HepG2 (cell line): ENCODE data around the gene CCDC117. TPM values are rescaled to one million over a fixed set of nuclear protein-coding genes. Genes with fewer than 3 reads are reported as not detected.
A peak's percentile ranks its signal among the peaks of the same experiment; 100 is the strongest.

ENCODE experiments used
- ATRX ChIP-seq: sonication (generic); formaldehyde crosslinking; IDR thresholded peaks from 2 replicates; pipeline ENCODE4 v1.4.0; 2020; ENCODE audit warnings: missing genetic modification reagents, borderline replicate concordance
- EED ChIP-seq: sonication (generic); formaldehyde crosslinking; IDR thresholded peaks from 2 replicates; pipeline ENCODE4 v1.5.0; 2020; ENCODE audit warnings: mild to moderate bottlenecking, missing genetic modification reagents
- FLYWCH1 ChIP-seq: sonication (generic); formaldehyde crosslinking; IDR thresholded peaks from 2 replicates; pipeline ENCODE4 v1.8.1; 2023; ENCODE audit warnings: mild to moderate bottlenecking, missing genetic modification reagents
- KDM5A ChIP-seq: fragments of 200-600 bp; sonication (generic); IDR thresholded peaks from 2 replicates; pipeline ENCODE4 v1.7.0; 2018; ENCODE audit warnings: antibody characterized with exemption, mild to moderate bottlenecking, low read length, borderline replicate concordance
- MBNL3 ChIP-seq: fragments of 250-450 bp; sonication (Bioruptor Pico); conservative IDR thresholded peaks from 2 replicates; pipeline ENCODE4 v1.8.0; 2022; ENCODE audit warnings: mild to moderate bottlenecking, inconsistent platforms
- NPAS2 ChIP-seq: sonication (generic); formaldehyde crosslinking; IDR thresholded peaks from 2 replicates; pipeline ENCODE4 v1.8.0; 2022; ENCODE audit warnings: mild to moderate bottlenecking, missing genetic modification reagents, borderline replicate concordance
- RFXANK ChIP-seq: IDR thresholded peaks from 2 replicates; pipeline ENCODE4 v1.6.1; 2016
- RORA ChIP-seq: sonication (generic); formaldehyde crosslinking; IDR thresholded peaks from 2 replicates; pipeline ENCODE4 v1.5.0; 2020; ENCODE audit warnings: mild to moderate bottlenecking, missing genetic modification reagents, moderate library complexity
- SCMH1 ChIP-seq: sonication (generic); formaldehyde crosslinking; IDR thresholded peaks from 2 replicates; pipeline ENCODE4 v1.9.0; 2021; ENCODE audit warnings: missing genetic modification reagents, mild to moderate bottlenecking, borderline replicate concordance
- ZFY ChIP-seq: sonication (generic); formaldehyde crosslinking; IDR thresholded peaks from 2 replicates; pipeline ENCODE4 v1.4.0; 2020; ENCODE audit warnings: missing genetic modification reagents
- ZNF180 ChIP-seq: sonication (generic); formaldehyde crosslinking; IDR thresholded peaks from 2 replicates; pipeline ENCODE4 v1.4.0; 2020; ENCODE audit warnings: low read depth, missing genetic modification reagents, borderline replicate concordance
- ZNF24 ChIP-seq: fragments of 450-650 bp; IDR thresholded peaks from 2 replicates; pipeline ENCODE4 v1.6.1; 2017; ENCODE audit warnings: antibody characterized with exemption, mild to moderate bottlenecking
- ZSCAN30 ChIP-seq: sonication (generic); formaldehyde crosslinking; IDR thresholded peaks from 2 replicates; pipeline ENCODE4 v1.5.0; 2020; ENCODE audit warnings: mild to moderate bottlenecking, missing genetic modification reagents
- polyA plus RNA-seq, 8 experiments: library from polyadenylated mRNA; depleted of rRNA in 3 of 8; stranded (reverse) in 7 of 8; unstranded in 1 of 8; fragments of >200 nt; fragmentation: Illumina TruSeq in 4 of 8; extraction: Trizol in 4 of 8; gene quantifications; 2 replicates each; pipeline versions ENCODE4 v1.2.1 to v1.2.3, GENCODE V29; 2011 to 2016; ENCODE audit warnings: low read depth in 4 of 8, missing spikeins in 1 of 8, mixed read lengths in 1 of 8; ENCODE audit not compliant: insufficient read depth in 1 of 8
- total RNA-seq, 5 experiments: library from RNA; depleted of rRNA; stranded (reverse); fragments of >200 nt; fragmentation: Illumina TruSeq; extraction: Trizol; gene quantifications; 2 replicates each; pipeline ENCODE4 v1.2.3, GENCODE V29; 2016; ENCODE audit warnings: low read depth in 1 of 5
- TF ChIP-seq, protein P1 (sequence below): sonication (generic); formaldehyde crosslinking; IDR thresholded peaks from 2 replicates; pipeline ENCODE4 v1.4.0; 2020; ENCODE audit warnings: missing genetic modification reagents, borderline replicate concordance
- TF ChIP-seq, protein P2 (sequence below): sonication (generic); formaldehyde crosslinking; IDR thresholded peaks from one replicate; pipeline ENCODE4 v1.5.1; 2020; ENCODE audit warnings: mild to moderate bottlenecking, missing genetic modification reagents; ENCODE audit errors: not compliant biosample characterization
- TF ChIP-seq, protein P3 (sequence below): sonication (generic); formaldehyde crosslinking; IDR thresholded peaks from 2 replicates; pipeline ENCODE4 v1.4.0; 2020; ENCODE audit warnings: missing genetic modification reagents

CCDC117 gene
- total and polyA plus RNA-seq, 2 of the 13 experiments (the other 11 are each of a cell fraction or from before 2014, with no cell fraction given), result 12.6 to 34.2 TPM

DNA sequence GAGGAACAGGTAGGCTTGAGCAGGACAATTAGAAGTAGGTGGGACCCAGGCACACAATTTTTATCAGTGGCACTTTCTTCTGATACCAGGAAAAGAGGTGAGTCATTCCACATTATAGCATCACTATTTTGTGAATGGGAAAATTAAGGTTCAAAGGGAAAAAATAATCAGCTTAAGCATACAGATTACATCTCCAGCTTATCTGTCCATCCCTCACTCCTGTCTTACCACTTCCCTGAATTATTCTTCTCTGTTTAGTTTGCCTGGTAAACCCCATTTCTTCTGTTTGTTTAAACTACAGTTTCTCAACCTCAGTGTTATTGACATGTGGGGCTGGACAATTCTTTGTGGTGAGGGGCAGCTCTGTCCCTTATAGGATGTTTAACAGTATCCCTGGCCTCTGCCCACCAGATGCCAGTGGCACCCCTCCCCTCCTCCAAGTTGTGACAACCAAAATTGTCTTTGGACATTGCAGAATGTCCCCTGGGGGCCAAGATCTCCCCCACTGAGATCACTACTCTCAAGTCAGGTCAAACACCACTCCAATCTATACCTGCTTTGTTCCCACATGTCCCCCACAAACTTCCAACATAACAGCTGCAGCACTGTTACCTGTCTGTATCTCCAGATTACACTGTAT lies 36.3 kb downstream of the CCDC117 start (continued):
- TF ChIP-seq, protein P1, sequence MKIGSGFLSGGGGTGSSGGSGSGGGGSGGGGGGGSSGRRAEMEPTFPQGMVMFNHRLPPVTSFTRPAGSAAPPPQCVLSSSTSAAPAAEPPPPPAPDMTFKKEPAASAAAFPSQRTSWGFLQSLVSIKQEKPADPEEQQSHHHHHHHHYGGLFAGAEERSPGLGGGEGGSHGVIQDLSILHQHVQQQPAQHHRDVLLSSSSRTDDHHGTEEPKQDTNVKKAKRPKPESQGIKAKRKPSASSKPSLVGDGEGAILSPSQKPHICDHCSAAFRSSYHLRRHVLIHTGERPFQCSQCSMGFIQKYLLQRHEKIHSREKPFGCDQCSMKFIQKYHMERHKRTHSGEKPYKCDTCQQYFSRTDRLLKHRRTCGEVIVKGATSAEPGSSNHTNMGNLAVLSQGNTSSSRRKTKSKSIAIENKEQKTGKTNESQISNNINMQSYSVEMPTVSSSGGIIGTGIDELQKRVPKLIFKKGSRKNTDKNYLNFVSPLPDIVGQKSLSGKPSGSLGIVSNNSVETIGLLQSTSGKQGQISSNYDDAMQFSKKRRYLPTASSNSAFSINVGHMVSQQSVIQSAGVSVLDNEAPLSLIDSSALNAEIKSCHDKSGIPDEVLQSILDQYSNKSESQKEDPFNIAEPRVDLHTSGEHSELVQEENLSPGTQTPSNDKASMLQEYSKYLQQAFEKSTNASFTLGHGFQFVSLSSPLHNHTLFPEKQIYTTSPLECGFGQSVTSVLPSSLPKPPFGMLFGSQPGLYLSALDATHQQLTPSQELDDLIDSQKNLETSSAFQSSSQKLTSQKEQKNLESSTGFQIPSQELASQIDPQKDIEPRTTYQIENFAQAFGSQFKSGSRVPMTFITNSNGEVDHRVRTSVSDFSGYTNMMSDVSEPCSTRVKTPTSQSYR (CRISPR knock-in tag), result peak; percentile 49; the same call in 1 of the 2 replicates
- TF ChIP-seq MBNL3 (no peak), ZFY (CRISPR knock-in tag) (no peak), ATRX (CRISPR knock-in tag) (no peak), FLYWCH1 (CRISPR knock-in tag) (no peak), RFXANK (CRISPR knock-in tag) (no peak), RORA (CRISPR knock-in tag) (no peak), EED (CRISPR knock-in tag) (no peak), ZNF180 (no peak), ZSCAN30 (no peak), KDM5A (no peak), SCMH1 (no peak), ZNF24 (no peak), NPAS2 (CRISPR knock-in tag) (no peak)
- TF ChIP-seq, protein P2, sequence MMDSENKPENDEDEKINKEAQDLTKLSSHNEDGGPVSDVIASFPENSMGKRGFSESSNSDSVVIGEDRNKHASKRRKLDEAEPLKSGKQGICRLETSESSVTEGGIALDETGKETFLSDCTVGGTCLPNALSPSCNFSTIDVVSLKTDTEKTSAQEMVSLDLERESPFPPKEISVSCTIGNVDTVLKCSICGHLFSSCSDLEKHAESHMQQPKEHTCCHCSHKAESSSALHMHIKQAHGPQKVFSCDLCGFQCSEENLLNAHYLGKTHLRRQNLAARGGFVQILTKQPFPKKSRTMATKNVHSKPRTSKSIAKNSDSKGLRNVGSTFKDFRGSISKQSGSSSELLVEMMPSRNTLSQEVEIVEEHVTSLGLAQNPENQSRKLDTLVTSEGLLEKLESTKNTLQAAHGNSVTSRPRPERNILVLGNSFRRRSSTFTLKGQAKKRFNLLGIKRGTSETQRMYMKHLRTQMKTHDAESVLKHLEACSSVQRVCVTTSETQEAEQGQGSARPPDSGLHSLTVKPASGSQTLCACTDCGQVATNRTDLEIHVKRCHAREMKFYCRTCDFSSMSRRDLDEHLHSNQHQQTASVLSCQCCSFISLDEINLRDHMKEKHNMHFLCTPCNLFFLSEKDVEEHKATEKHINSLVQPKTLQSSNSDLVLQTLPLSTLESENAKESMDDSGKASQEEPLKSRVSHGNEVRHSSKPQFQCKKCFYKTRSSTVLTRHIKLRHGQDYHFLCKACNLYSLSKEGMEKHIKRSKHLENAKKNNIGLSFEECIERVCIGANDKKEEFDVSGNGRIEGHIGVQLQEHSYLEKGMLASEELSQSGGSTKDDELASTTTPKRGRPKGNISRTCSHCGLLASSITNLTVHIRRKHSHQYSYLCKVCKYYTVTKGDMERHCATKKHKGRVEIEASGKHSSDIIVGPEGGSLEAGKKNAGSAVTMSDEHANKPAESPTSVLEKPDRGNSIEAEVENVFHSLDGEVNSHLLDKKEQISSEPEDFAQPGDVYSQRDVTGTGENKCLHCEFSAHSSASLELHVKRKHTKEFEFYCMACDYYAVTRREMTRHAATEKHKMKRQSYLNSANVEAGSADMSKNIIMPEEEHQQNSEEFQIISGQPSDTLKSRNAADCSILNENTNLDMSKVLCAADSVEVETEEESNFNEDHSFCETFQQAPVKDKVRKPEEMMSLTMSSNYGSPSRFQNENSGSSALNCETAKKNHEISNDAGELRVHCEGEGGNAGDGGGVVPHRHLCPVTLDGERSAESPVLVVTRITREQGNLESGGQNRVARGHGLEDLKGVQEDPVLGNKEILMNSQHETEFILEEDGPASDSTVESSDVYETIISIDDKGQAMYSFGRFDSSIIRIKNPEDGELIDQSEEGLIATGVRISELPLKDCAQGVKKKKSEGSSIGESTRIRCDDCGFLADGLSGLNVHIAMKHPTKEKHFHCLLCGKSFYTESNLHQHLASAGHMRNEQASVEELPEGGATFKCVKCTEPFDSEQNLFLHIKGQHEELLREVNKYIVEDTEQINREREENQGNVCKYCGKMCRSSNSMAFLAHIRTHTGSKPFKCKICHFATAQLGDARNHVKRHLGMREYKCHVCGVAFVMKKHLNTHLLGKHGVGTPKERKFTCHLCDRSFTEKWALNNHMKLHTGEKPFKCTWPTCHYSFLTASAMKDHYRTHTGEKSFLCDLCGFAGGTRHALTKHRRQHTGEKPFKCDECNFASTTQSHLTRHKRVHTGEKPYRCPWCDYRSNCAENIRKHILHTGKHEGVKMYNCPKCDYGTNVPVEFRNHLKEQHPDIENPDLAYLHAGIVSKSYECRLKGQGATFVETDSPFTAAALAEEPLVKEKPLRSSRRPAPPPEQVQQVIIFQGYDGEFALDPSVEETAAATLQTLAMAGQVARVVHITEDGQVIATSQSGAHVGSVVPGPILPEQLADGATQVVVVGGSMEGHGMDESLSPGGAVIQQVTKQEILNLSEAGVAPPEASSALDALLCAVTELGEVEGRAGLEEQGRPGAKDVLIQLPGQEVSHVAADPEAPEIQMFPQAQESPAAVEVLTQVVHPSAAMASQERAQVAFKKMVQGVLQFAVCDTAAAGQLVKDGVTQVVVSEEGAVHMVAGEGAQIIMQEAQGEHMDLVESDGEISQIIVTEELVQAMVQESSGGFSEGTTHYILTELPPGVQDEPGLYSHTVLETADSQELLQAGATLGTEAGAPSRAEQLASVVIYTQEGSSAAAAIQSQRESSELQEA (CRISPR knock-in tag), result no peak
- TF ChIP-seq, protein P3, sequence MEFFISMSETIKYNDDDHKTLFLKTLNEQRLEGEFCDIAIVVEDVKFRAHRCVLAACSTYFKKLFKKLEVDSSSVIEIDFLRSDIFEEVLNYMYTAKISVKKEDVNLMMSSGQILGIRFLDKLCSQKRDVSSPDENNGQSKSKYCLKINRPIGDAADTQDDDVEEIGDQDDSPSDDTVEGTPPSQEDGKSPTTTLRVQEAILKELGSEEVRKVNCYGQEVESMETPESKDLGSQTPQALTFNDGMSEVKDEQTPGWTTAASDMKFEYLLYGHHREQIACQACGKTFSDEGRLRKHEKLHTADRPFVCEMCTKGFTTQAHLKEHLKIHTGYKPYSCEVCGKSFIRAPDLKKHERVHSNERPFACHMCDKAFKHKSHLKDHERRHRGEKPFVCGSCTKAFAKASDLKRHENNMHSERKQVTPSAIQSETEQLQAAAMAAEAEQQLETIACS (CRISPR knock-in tag), result no peak
